HepG2 (cell line): ENCODE data around the gene DSCAML1. TPM values are rescaled to one million over a fixed set of nuclear protein-coding genes. Genes with fewer than 3 reads are reported as not detected.

ENCODE experiments used
- ATAC-seq: fragments of 200-7000 bp; cut with Tn5 transposase; 3 replicates; pipeline ENCODE4 v1.9.1; 2020; ENCODE audit warnings: mild to moderate bottlenecking, moderate library complexity
- BruUV-seq: library from RNA; stranded (reverse); fragments of 400-500 nt; replicated peaks from 2 replicates; lab custom pipeline; 2021; lab: Mats Ljungman, UMichigan
- CTCF ChIA-PET: fragments of 300-600 bp; formaldehyde crosslinking; extraction: SDS; loops from one replicate; lab custom pipeline; 2021; ENCODE audit warnings: low total read pairs, inconsistent platforms, low intra/inter-chr PET ratio; lab: Yijun Ruan, JAX
- POLR2A ChIA-PET: fragments of 350-600 bp; sonication (Branson Sonifier 250); formaldehyde crosslinking; loops from one replicate; lab custom pipeline; 2020; ENCODE audit warnings: antibody characterized with exemption, inconsistent platforms; lab: Yijun Ruan, JAX
- DNase-seq: peaks from one replicate; pipeline ENCODE4 v3.0.0-alpha.2; 2015; ENCODE audit warnings: low spot score
- FAIRE-seq: peaks from 3 replicates; lab custom pipeline; 2011; peaks lifted over from hg19 to GRCh38; lab: Jason Lieb, UNC
- H2AFZ ChIP-seq: one replicate; pipeline ENCODE4 v1.6.1; 2011; ENCODE audit warnings: low read length, inconsistent platforms
- H3K27ac ChIP-seq: fragments of 300-600 bp; 3 replicates; pipeline ENCODE4 v1.8.0; 2011; ENCODE audit warnings: mixed run types, mild to moderate bottlenecking, mixed read lengths, low read length, inconsistent platforms; ENCODE audit not compliant: insufficient read depth; ENCODE audit errors: extremely low read length
- H3K27me3 ChIP-seq, 2 experiments: fragments of 200-600 bp in 1 of 2; 2 replicates in 1 of 2; 3 replicates in 1 of 2; pipeline versions ENCODE4 v1.6.0 to v1.8.0; 2011; ENCODE audit warnings: low read length in 2 of 2, mild to moderate bottlenecking in 2 of 2, moderate library complexity in 2 of 2, inconsistent platforms in 1 of 2; ENCODE audit not compliant: insufficient read depth in 2 of 2, control insufficient read depth in 1 of 2
- H3K36me3 ChIP-seq, 2 experiments: fragments of 200-600 bp in 1 of 2; replicated peaks in 1 of 2; 2 replicates in 1 of 2; 3 replicates in 1 of 2; pipeline versions ENCODE4 v1.5.1 to v1.8.0; 2011; ENCODE audit warnings: low read length in 2 of 2, inconsistent platforms in 1 of 2; ENCODE audit not compliant: insufficient read depth in 2 of 2, control insufficient read depth in 1 of 2
- H3K4me1 ChIP-seq: 2 replicates; pipeline ENCODE4 v1.5.1; 2012; ENCODE audit warnings: low read length, inconsistent platforms; ENCODE audit not compliant: insufficient read depth
- H3K4me2 ChIP-seq: 2 replicates; pipeline ENCODE4 v1.6.0; 2011; ENCODE audit warnings: low read depth, low read length, inconsistent platforms
- H3K4me3 ChIP-seq, 3 experiments: fragments of 200-600 bp in 1 of 3; sonication (generic), shearing (Covaris generic) in 1 of 3; replicated peaks in 1 of 3; 2 replicates each; pipeline ENCODE4 v1.5.1; 2011 to 2016; ENCODE audit warnings: low read length in 3 of 3, inconsistent platforms in 2 of 3, low read depth in 2 of 3, mild to moderate bottlenecking in 2 of 3, control low read depth in 1 of 3, mixed read lengths in 1 of 3; ENCODE audit not compliant: insufficient read depth in 1 of 3
- H3K79me2 ChIP-seq: one replicate; pipeline ENCODE4 v1.6.1; 2011; ENCODE audit warnings: low read length, inconsistent platforms; ENCODE audit not compliant: insufficient read depth
- H3K9ac ChIP-seq: 2 replicates; pipeline ENCODE4 v1.6.0; 2011; ENCODE audit warnings: mild to moderate bottlenecking, low read depth, low read length, inconsistent platforms; ENCODE audit not compliant: insufficient read depth
- H3K9me3 ChIP-seq: 2 replicates; pipeline ENCODE4 v1.5.1; 2012; ENCODE audit warnings: mild to moderate bottlenecking, low read length
- H4K20me1 ChIP-seq: 2 replicates; pipeline ENCODE4 v1.6.0; 2011; ENCODE audit warnings: inconsistent platforms, mild to moderate bottlenecking, low read length, moderate library complexity; ENCODE audit not compliant: insufficient read depth
- KLF6 ChIP-seq: IDR thresholded peaks from 2 replicates; pipeline ENCODE4 v1.8.0; 2016; ENCODE audit warnings: missing biosample characterization, missing genetic modification reagents
- MTA1 ChIP-seq: sonication (generic); formaldehyde crosslinking; IDR thresholded peaks from 2 replicates; pipeline ENCODE4 v1.4.0; 2020; ENCODE audit warnings: missing genetic modification reagents, mild to moderate bottlenecking, borderline replicate concordance
- ZNF350 ChIP-seq: sonication (generic); formaldehyde crosslinking; IDR thresholded peaks from 2 replicates; pipeline ENCODE4 v1.4.0; 2020; ENCODE audit warnings: mild to moderate bottlenecking, low read depth, missing genetic modification reagents, borderline replicate concordance
- WGBS: methylation state at CpG from one replicate; pipeline ENCODE4 v1.1.6; 2017; ENCODE audit warnings: low lambda C conversion rate; 5-methylcytosine and 5-hydroxymethylcytosine counted together
- in situ Hi-C: cut with HindIII; loops from 2 replicates; pipeline ENCODE4 v1.10.0; 2017; ENCODE audit warnings: low pct_unique_long_range_greater_than_20kb; ENCODE audit not compliant: extremely low pct_ligation_motif_present
- intact Hi-C: fragments of 100-400 bp; cut with micrococcal nuclease; formaldehyde crosslinking; loops from one replicate; pipeline ENCODE4 v1.10.0; 2022; ENCODE audit not compliant: unreplicated experiment
- polyA plus RNA-seq, 8 experiments: library from polyadenylated mRNA; depleted of rRNA in 3 of 8; stranded (reverse) in 7 of 8; unstranded in 1 of 8; fragments of >200 nt; fragmentation: Illumina TruSeq in 4 of 8; extraction: Trizol in 4 of 8; gene quantifications; 2 replicates each; pipeline versions ENCODE4 v1.2.1 to v1.2.3, GENCODE V29; 2011 to 2016; ENCODE audit warnings: low read depth in 4 of 8, missing spikeins in 1 of 8, mixed read lengths in 1 of 8; ENCODE audit not compliant: insufficient read depth in 1 of 8
- total RNA-seq, 5 experiments: library from RNA; depleted of rRNA; stranded (reverse); fragments of >200 nt; fragmentation: Illumina TruSeq; extraction: Trizol; gene quantifications; 2 replicates each; pipeline ENCODE4 v1.2.3, GENCODE V29; 2016; ENCODE audit warnings: low read depth in 1 of 5

Gene DSCAML1
- total and polyA plus RNA-seq, 2 of the 13 experiments (the other 11 are each of a cell fraction or from before 2014, with no cell fraction given), result 0.29 to 0.40 TPM

DNA sequence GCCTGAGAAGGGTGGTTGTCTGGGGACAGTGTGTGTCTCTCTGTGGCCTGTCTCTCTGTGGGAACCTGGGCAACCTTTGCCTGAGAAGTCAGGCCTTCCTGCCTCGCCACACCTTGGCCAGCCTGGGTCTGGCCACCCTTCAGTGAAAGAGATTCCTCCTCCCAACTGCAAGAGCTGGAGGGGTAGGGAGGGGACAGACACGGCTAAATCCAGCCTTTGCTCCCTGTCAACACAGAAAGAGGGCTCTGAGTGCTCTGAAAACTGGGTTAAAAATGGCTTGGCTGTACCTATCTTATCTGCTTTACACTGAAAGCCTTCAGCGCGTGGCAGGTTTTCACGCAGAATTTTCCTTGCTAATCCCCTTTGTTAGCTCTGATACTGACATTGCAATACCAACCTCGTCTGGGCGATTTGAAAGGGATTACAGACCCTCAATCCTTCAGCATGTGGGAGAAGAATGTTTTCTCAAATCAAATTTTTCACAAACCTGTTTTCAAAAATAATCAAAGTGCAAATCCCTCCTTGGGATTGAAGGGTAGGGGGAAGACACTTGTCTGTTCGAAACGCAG lies 163.7 kb downstream of the DSCAML1 start:
- Histone ChIP-seq H2AFZ (no peak overlapping the region), H3K27ac (no peak overlapping the region), H4K20me1 (no peaks in the 10 kb centered on the region), H3K79me2 (no peaks in the 10 kb centered on the region), H3K36me3 (no peaks in the 10 kb centered on the region), H3K4me3 (no peak overlapping the region), H3K9ac (no peak overlapping the region), H3K27me3 (peaks cover 5 to 6% of the 10 kb centered on the region in 2 experiments; a peak in 3 of 5 replicates), H3K4me2 (no peak overlapping the region), H3K9me3 (no peaks in the 10 kb centered on the region), H3K4me1 (no peaks in the 10 kb centered on the region)
- FAIRE-seq (no peak), ATAC-seq (no peak), DNase-seq (no peak)
- BruUV-seq, result no TSS peak
- intact Hi-C loops (no loop called here), in situ Hi-C loops (no loop called here)
- TF ChIP-seq KLF6 (CRISPR knock-in tag) (no peak), MTA1 (CRISPR knock-in tag) (no peak)
- POLR2A ChIA-PET, result no interaction called here
- WGBS, result 65% methylated on average over 7 of the region's 9 CpGs
- CTCF ChIA-PET, result no interaction called here

- no peak for FAIRE-seq
- no peaks in the 10 kb centered on the region for H4K20me1 ChIP-seq
- H2AFZ ChIP-seq, result no peak overlapping the region
- no TSS peak for BruUV-seq
- intact Hi-C loops (no loop called here), in situ Hi-C loops (no loop called here)
- no peak for DNase-seq
- no peak overlapping the region for H3K4me2 ChIP-seq
- no peak overlapping the region for H3K9ac ChIP-seq
- ChIA-PET CTCF (no interaction called here), POLR2A (no interaction called here)
- H3K4me3 ChIP-seq, result no peak overlapping the region
- H3K4me1 ChIP-seq, result no peaks in the 10 kb centered on the region
- H3K27me3 ChIP-seq, result peaks cover 6 to 11% of the 10 kb centered on the region in 2 experiments; a peak in 3 of 5 replicates
- no peak overlapping the region for H3K27ac ChIP-seq
- H3K79me2 ChIP-seq, result no peaks in the 10 kb centered on the region
- no peaks in the 10 kb centered on the region for H3K9me3 ChIP-seq
- no peaks in the 10 kb centered on the region for H3K36me3 ChIP-seq
- WGBS, result 19% methylated on average over 3 of the region's 3 CpGs
- no peak for ATAC-seq
- TF ChIP-seq ZNF350 (CRISPR knock-in tag), result no peak
- TF ChIP-seq, all 625 proteins: peak for 0
Measured at GRCh38 chr11:117632306-117632705, 164.7 kb downstream of the DSCAML1 start.
